Stimulated activated CD8-positive, alpha-beta memory T cell treated with anti-CD3 and anti-CD28 coated beads, Interleukin-12 subunit alpha, Interleukin-12 subunit beta, amount 100 ng/mL, for 24 hours (primary cell): ENCODE measurements around the gene NSG2.

Experiments used
- DNase-seq: peaks from one replicate; pipeline ENCODE4 v3.0.0-alpha.2; 2020; ENCODE audit errors: extremely low read depth

Gene NSG2

DNA sequence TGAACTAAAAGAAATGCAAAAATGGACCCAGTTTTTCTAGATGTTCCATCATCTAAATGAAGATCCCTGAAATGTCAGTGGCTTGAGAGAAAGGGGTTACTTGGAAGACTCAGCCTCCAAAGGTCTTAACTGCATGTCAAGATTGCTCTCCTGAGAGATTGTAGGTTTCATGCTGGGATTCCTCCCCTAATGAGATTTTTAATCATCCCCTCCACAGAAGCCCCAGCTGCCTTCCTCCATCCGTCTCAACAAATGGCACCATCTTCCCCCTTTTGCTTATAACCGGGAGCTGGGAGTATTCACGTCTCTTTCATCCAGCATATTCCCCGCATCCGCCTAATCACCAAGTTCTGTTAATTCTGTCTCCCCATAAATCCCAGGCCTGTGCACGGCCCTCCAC is 104.5 kb downstream of the NSG2 start:
- DNase-seq = no peak

DNA sequence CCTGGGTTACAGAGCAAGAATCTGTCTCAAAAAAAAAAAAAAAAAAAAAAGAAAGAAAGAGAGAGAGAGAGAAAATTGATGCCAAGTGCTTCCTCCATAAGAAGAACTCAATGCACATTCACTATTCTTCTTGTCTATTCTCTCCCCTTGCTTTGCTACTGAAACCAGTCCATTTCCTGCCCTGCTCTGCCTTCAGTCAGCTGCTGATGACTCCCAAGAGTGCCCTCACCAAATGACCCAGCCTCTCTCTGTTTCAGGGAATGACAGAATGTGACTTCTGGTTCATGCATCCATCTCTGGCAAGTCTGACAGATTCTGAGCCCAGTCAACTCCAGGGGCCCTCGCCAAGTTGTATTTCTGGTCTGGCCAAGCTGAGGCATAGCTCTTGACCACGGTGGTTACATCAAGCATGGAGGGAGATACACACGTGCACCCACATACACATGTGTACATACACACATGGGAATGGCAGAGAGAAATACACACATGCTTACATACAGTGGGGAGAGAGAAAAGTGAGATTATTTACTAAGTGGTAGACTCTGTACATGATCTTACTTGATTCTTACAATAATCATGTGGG is 106.2 kb downstream of the NSG2 start:
- no peak for DNase-seq

DNA sequence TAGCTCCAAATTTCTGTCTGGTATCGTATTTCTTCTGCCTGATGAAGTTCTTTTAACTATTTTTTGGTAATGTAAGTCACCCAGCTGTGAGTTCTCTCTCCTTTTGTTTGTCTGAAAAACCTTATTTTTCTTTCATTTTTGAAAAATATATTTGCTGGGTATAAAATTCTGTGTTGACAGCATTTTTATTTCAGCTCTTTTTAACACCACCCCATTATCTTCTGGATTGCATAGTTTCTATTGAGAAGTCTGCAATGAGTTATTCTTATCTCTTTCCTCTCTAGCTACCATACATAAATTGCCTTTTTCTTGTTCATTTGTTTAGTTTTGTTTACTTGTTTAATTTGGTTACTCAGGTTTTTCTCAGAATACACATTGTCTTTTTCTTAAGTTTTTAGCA is 109.1 kb downstream of the NSG2 start:
- no peak for DNase-seq

DNA sequence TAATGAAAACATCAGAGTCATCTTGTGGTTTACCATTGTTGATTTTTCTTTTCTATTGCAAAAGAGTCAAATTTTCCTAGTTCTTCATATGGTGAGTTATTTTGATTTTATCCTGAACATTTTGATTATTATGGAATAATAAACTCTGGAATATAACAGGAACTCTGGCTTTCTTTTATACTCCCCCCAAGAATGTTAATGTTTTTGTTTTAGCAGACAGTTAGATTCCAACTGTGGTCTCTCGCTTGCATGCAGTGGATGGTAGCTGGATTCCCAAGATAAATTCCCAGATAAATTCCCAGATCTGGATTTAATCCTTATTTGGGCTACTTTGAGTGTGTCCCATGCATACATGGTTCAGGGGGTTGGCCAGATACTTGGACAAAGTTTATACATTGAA is 109.8 kb downstream of the NSG2 start:
- no peak for DNase-seq

DNA sequence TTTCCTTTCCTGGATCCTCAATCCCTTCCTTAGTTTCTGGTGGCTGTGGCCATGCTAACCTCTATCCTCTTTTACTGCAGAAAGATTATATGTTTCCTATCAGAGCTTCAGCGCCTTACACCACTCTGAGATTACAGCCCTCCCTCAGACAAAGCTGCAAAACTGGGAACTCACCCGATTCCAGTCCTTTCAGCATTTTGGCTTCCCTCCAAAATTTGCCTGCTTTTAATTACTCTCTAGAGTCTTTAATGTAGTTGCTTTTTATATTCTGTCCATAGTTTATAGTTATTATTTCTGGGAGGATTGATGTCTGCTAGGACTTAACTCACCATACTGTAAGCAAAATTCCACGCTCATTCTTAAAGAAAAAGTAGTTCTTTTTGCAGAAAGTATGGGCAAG is 110.2 kb downstream of the NSG2 start:
- DNase-seq = no peak

DNA sequence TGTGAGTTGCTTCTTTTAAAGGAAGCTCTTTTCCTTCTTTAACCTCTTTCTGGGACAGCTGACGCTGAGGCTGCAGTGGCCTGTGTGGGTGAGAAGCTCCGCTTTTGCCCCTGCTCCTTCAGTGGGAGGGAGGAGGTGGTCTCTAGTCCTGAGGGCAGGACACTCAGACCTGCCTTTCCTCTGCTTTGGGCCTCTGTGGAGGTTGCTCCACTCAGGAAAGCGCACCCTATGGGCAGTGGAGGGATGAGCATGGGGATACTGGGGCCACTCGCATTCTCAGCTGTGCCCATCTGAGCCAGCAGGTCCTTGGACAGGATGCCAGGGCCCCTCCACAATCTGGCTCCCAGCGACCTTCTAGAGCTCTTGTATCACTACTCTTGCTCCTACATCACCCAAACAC is 111.5 kb downstream of the NSG2 start:
- DNase-seq = no peak
